ENCODE results near the gene SNN. TPM values are rescaled to one million over a fixed set of nuclear protein-coding genes. Genes with fewer than 3 reads are reported as not detected.

Gene SNN
- total RNA-seq, 4 donors from 2014 or later = 22.5 to 94.5 (median 78.1) TPM

- Histone ChIP-seq H3K9me3 (no peaks in the 10 kb centered on the region), H3K36me3 (no peaks in the 10 kb centered on the region), H3K4me1 (peaks cover 0 to 3% of the 10 kb centered on the region in 2 donors), H3K27ac (peak overlapping the region in 1 of 4 donors; percentile 34), H3K27me3 (no peaks in the 10 kb centered on the region), H3K4me3 (no peak overlapping the region)
- no peak for TF ChIP-seq CTCF (IDR thresholded peaks at IDR 0.05 in 4 of 5, conservative IDR thresholded peaks at IDR 0.05 in 1 of 5)
- TF ChIP-seq POLR2A (IDR thresholded peaks at IDR 0.05) = no peak
- no peak for ATAC-seq
- intact Hi-C loops (cut with DNase I; ENCODE audit: low total_unique reads) = no loop called here
- in situ Hi-C loops (cut with MboI; ENCODE audit: low sequenced_read_pairs in 4 of 4) = no loop called here
- no peak for DNase-seq
These were observed 46.2 kb upstream of the SNN start for GRCh38 chr16:11621920-11622651.

GRCh38 chr16:11624205-11624604 lies 44.0 kb upstream of the SNN start:
- DNase-seq (no peak), ATAC-seq (no peak)
- Histone ChIP-seq H3K36me3 (no peaks in the 10 kb centered on the region), H3K9me3 (no peaks in the 10 kb centered on the region), H3K4me3 (no peak overlapping the region), H3K4me1 (peaks cover 0 to 3% of the 10 kb centered on the region in 2 donors), H3K27me3 (no peaks in the 10 kb centered on the region), H3K27ac (no peak overlapping the region)
- TF ChIP-seq CTCF (IDR thresholded peaks at IDR 0.05 in 4 of 5, conservative IDR thresholded peaks at IDR 0.05 in 1 of 5) = no peak
- intact Hi-C loops (cut with DNase I; ENCODE audit: low total_unique reads) (no loop called here), in situ Hi-C loops (cut with MboI; ENCODE audit: low sequenced_read_pairs in 4 of 4) (no loop called here)

GRCh38 chr16:11624636-11625607 lies 43.3 kb upstream of the SNN start:
- intact Hi-C loops (cut with DNase I; ENCODE audit: low total_unique reads) = no loop called here
- Histone ChIP-seq H3K36me3 (no peaks in the 10 kb centered on the region), H3K27ac (no peak overlapping the region), H3K4me1 (peaks cover 0 to 3% of the 10 kb centered on the region in 2 donors), H3K27me3 (no peaks in the 10 kb centered on the region), H3K9me3 (no peaks in the 10 kb centered on the region), H3K4me3 (no peak overlapping the region)
- in situ Hi-C loops (cut with MboI; ENCODE audit: low sequenced_read_pairs in 4 of 4) = no loop called here
- ATAC-seq = no peak
- TF ChIP-seq POLR2A (IDR thresholded peaks at IDR 0.05) (no peak), CTCF (IDR thresholded peaks at IDR 0.05 in 4 of 5, conservative IDR thresholded peaks at IDR 0.05 in 1 of 5) (no peak)
- DNase-seq = no peak

GRCh38 chr16:11625769-11626168 lies 42.5 kb upstream of the SNN start:
- Histone ChIP-seq H3K27me3 (no peaks in the 10 kb centered on the region), H3K4me3 (no peak overlapping the region), H3K27ac (no peak overlapping the region), H3K4me1 (peaks cover 0 to 3% of the 10 kb centered on the region in 2 donors), H3K9me3 (no peaks in the 10 kb centered on the region), H3K36me3 (no peaks in the 10 kb centered on the region)
- TF ChIP-seq CTCF (IDR thresholded peaks at IDR 0.05 in 4 of 5, conservative IDR thresholded peaks at IDR 0.05 in 1 of 5) = no peak
- TF ChIP-seq POLR2A (IDR thresholded peaks at IDR 0.05) = no peak
- DNase-seq = no peak
- no peak for ATAC-seq
- intact Hi-C loops (cut with DNase I; ENCODE audit: low total_unique reads) = no loop called here
- in situ Hi-C loops (cut with MboI; ENCODE audit: low sequenced_read_pairs in 4 of 4) = no loop called here
